Measurements from ENCODE around the gene DCAF6.
"Not testable (repeated sequence)": the region's sequence is repeated elsewhere in the genome, so short reads cannot be mapped to it uniquely, and the experiment has no call there.

The DCAF6 gene, protein sequence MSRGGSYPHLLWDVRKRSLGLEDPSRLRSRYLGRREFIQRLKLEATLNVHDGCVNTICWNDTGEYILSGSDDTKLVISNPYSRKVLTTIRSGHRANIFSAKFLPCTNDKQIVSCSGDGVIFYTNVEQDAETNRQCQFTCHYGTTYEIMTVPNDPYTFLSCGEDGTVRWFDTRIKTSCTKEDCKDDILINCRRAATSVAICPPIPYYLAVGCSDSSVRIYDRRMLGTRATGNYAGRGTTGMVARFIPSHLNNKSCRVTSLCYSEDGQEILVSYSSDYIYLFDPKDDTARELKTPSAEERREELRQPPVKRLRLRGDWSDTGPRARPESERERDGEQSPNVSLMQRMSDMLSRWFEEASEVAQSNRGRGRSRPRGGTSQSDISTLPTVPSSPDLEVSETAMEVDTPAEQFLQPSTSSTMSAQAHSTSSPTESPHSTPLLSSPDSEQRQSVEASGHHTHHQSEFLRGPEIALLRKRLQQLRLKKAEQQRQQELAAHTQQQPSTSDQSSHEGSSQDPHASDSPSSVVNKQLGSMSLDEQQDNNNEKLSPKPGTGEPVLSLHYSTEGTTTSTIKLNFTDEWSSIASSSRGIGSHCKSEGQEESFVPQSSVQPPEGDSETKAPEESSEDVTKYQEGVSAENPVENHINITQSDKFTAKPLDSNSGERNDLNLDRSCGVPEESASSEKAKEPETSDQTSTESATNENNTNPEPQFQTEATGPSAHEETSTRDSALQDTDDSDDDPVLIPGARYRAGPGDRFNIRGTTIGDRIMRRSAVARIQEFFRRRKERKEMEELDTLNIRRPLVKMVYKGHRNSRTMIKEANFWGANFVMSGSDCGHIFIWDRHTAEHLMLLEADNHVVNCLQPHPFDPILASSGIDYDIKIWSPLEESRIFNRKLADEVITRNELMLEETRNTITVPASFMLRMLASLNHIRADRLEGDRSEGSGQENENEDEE

DNA sequence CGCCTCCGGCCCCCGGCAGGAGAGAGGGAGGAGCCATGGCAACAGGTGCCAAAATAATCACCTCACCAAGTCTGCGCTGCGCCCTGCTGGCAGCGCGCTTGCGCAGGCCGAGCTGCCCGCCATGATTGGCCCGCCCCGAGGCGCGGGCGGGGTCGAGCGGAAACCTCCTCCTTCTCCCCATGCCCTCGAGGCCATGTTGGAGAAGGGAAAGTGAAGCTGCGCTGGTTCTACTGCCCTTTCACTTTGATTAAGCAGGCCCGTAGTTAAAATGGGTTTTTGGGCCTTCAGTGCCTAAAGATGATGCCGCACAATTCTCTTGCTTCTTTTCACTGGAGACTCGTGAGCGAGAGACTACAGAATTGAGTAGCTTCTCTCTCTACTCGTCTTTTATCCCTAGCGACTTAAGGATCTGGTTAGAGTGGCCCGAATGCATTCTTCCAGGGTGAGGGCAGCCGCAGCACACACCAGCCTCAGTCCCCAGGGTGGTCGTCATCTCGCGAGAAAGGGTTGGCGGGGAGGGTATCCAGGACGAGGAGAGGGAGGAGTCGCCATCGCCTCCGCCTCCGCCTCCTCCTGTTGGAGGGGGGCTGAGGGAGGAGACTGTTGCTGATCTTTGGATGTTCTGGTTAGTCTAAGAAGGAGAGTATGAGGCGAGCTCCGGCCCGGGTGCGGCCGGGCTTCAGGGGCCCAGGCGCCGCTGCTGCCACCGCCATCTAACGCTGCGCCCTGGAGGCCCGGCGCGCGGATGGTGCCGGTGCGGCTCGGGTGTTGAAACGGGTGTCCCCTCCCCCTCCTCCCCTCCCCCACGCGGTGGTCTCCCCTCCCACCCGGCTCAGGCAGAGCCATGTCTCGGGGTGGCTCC is at the start of gene DCAF6:
TSS of gene DCAF6 (plus strand) at position 616 of the 862 bp plus-strand sequence. CDS start at position 845, 229 bp downstream.
- peak; percentile 98 for DNase-seq (ENCODE audit: low read depth, low spot score)

- not testable (repeated sequence) for DNase-seq (ENCODE audit: low read depth, low spot score)
Measured at GRCh38 chr1:167887187-167887586, 49.3 kb upstream of the DCAF6 start.

- DNase-seq (ENCODE audit: low read depth, low spot score): no peak
Measured at GRCh38 chr1:167890400-167890799, 46.1 kb upstream of the DCAF6 start.

GRCh38 chr1:167893798-167894197 is 42.7 kb upstream of the DCAF6 start:
- DNase-seq (ENCODE audit: low read depth, low spot score): no peak

GRCh38 chr1:167898578-167899222 is 37.8 kb upstream of the DCAF6 start:
- no peak for DNase-seq (ENCODE audit: low read depth, low spot score)

DNA sequence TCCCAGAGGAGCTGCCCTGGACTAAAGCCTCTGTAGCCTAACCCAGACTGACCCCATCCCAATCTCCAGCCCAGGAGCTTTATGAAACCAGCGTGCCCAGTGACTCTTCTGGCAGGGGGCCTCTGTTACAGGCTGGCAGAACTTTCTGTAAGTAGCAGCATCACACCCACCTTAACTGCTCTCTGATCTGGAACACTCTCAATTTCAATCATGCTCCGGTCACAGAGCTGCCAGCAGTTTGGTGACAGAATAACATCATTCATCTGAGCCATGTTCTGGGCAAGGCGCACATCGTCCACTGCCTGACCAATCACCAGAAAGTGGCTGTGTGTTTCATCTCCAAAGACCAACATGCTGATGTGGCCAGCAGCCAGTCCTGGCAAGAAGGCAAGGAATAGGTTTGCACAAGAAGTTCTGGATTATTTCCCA is 37.2 kb upstream of the DCAF6 start:
- no peak for DNase-seq (ENCODE audit: low read depth, low spot score)

DNA sequence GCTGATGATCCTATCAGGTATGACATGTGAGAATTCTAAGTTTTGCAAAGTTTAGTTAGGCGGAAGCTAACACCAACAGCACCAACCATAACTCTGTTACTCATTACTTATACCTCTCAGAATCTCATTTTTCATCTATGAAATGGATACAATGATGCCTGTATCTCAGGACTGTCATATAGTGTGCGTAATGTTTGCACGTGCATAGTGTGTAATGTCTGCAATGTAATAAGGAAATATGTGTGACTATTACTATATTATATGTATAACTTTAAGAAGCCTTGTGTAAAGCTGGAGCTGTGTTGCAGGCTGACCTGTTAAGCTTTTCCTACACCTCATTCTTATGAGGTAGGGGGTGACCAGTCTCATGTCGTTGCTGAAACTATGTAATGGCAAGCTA is 35.6 kb upstream of the DCAF6 start:
- no peak for DNase-seq (ENCODE audit: low read depth, low spot score)

DNA sequence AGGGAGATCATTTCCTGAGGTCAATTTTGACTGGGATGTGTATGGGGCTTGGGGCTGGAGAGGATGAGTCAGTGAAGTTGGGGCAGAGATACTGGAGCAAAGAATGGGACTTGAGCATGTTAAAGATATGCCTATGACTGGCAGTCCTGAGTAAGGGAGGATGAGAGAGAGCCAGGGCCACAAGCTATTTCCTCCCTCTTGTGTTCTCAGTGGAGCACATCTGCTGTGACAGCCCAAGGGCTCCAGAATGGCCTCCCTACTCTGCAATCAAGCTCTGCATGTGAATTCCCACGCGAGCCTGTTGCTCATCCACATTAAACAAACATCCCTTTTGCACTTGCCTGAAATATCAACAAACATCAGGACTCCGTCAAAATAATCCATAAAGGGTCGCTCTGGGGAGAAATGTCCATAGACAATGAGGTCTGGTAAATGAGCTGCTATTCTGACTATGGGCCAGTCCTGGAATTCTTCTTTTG is 31.8 kb upstream of the DCAF6 start:
- DNase-seq (ENCODE audit: low read depth, low spot score): peak; percentile 47

GRCh38 chr1:167905182-167905581 is 31.3 kb upstream of the DCAF6 start:
- no peak for DNase-seq (ENCODE audit: low read depth, low spot score)

DNA sequence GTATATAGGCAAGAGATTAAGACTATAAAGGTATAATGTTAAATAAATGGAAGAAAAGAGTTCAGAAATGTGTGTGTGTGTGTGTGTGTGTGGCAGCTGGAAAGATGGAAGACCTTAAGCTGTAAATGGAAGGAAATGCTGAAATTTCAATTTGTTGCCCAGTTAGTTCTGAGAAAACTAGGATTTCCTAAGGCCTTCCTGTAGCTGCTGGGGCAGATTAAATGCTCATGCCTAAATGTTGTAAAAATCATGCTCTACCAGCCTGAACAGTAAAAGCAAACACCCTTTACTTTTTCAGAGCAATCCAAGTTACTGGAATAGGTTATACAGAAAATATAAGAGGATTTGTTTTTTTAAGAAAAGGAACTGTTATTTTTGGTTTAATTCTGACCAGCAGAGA is 30.8 kb upstream of the DCAF6 start:
- DNase-seq (ENCODE audit: low read depth, low spot score): no peak

GRCh38 chr1:167909691-167910180 is 26.7 kb upstream of the DCAF6 start:
- DNase-seq (ENCODE audit: low read depth, low spot score): no peak

GRCh38 chr1:167910530-167910929 is 26.0 kb upstream of the DCAF6 start:
- DNase-seq (ENCODE audit: low read depth, low spot score): no peak

GRCh38 chr1:167911413-167911812 is 25.1 kb upstream of the DCAF6 start:
- no peak for DNase-seq (ENCODE audit: low read depth, low spot score)

- DNase-seq (ENCODE audit: low read depth, low spot score): no peak
Measured at GRCh38 chr1:167912294-167912693, 24.2 kb upstream of the DCAF6 start.

DNA sequence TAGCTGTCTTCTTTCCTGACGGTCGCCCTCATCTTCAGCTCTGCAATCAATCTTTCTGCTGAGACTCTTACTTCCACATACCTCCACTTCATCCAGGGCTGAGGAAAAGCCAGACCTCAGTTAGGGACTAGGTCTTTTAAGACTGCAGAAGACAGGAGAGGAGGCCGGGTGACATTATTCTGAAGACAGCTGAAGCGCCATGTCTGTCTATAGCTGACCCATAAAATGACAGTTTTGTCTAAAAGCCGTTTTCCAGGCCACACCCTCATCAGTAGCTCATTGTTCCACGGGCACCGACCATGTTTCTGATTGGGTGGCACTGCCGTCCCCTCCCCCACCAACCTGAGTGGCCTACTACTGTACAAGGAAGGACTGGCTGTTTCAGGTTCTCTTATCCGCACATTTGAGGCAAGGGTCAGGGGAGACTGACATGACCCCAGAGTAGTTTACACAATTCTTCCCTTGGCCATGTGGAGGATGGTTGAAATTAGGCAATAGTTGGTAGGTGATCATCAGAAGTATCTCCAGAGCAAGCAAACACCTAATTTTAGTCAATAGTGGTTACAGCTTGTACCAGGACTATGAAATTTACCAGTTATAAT is 22.5 kb upstream of the DCAF6 start, which contains the start of gene ADCY10:
TSS of gene ADCY10 (minus strand) at position 240 of the 602 bp plus-strand sequence. CDS start 8,994 bp downstream, outside the sequence.
- DNase-seq (ENCODE audit: low read depth, low spot score): no peak

GRCh38 chr1:167915569-167915968 is 20.9 kb upstream of the DCAF6 start:
- no peak for DNase-seq (ENCODE audit: low read depth, low spot score)

GRCh38 chr1:167916766-167917511 is 19.5 kb upstream of the DCAF6 start:
- DNase-seq (ENCODE audit: low read depth, low spot score): no peak

GRCh38 chr1:167922023-167922422 is 14.5 kb upstream of the DCAF6 start:
- no peak for DNase-seq (ENCODE audit: low read depth, low spot score)

DNA sequence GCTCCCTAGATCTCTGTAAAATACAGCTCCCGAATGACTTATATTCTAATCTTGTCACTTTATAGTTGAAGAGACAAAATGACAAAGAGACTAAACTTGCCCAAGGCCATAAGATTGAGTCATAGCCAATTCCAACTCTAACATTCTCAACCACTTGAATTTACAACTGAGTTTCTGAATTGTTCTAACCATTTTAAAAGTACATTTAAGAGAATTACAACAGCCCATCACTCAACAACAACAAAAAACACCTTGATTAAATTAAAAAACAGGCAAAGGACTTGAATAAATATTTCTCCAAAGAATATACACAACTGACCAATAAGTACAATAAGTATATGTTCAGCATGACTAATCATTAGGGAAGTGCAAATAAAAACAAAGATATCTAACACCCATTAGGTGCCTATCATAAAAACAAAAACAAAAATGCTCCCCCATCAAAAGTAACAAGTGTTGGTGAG is 13.8 kb upstream of the DCAF6 start:
- no peak for DNase-seq (ENCODE audit: low read depth, low spot score)

Measured in brain pericyte (primary cell).